ENCODE measurements around the gene CDC42BPB.

Gene CDC42BPB

DNA sequence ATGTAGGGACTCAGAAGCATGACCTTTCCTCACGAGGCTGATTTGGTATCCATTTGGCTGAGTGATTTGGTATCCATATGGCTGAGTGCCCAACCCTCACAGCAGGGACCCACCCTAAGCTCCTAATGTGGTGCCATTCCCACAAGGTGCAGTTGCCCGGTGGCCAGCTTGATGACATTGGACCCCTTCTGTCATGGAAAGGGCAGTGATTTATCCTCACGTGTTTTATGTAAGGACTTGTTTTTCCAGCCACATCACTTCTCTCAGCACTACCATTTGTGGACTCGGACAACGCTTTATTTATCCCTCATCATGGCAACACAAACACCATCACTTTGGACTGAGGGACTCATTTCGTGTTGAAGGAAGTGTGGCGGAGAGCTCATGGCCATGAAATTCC lies 8.5 kb upstream of the CDC42BPB start:
- Histone ChIP-seq H3K27ac (replicated peaks; ENCODE audit: low read length) (no peak overlapping the region), H3K23ac (ENCODE audit: low read depth, low read length, poor library complexity) (no peak overlapping the region), H3K9ac (ENCODE audit: low read depth, low read length, poor library complexity) (no peak overlapping the region), H4K91ac (ENCODE audit: low read depth, low read length, poor library complexity) (no peak overlapping the region), H3K27me3 (ENCODE audit: control insufficient read depth in 3 of 3, insufficient read depth in 3 of 3, low read depth in 1 of 3, low read length in 3 of 3) (peaks cover 0 to 8% (median 2%) of the 10 kb centered on the region in 3 experiments), H3K4me2 (ENCODE audit: insufficient read depth, low read length, poor library complexity, severe bottlenecking) (no peak overlapping the region), H2AFZ (ENCODE audit: low read length) (no peak overlapping the region), H2BK120ac (ENCODE audit: low read depth, low read length) (no peak overlapping the region), H4K8ac (ENCODE audit: low read depth, low read length) (no peak overlapping the region), H2BK5ac (ENCODE audit: low read length) (no peak overlapping the region), H3K4me3 (ENCODE audit: low read length in 2 of 2) (no peak overlapping the region), H2BK12ac (ENCODE audit: low read length) (no peak overlapping the region), H3K18ac (ENCODE audit: low read length) (no peak overlapping the region), H3K4ac (ENCODE audit: low read length) (no peak overlapping the region), H3K9me3 (replicated peaks in 1 of 2; ENCODE audit: control insufficient read depth in 2 of 2, insufficient read depth in 1 of 2, low read depth in 1 of 2, low read length in 2 of 2) (no peaks in the 10 kb centered on the region), H3K36me3 (replicated peaks in 1 of 2; ENCODE audit: control insufficient read depth in 2 of 2, insufficient read depth in 2 of 2, low read length in 2 of 2) (no peaks in the 10 kb centered on the region), H3K14ac (ENCODE audit: low read length) (no peak overlapping the region), H3K79me1 (ENCODE audit: low read depth, low read length) (no peaks in the 10 kb centered on the region), H2BK15ac (ENCODE audit: low read length) (no peak overlapping the region), H3K4me1 (ENCODE audit: control insufficient read depth in 2 of 2, insufficient read depth in 1 of 2, low read depth in 1 of 2, low read length in 2 of 2) (peaks cover 0 to 3% of the 10 kb centered on the region in 2 donors), H2AK5ac (ENCODE audit: low read depth, low read length) (no peak overlapping the region)
- DNase-seq (ENCODE audit: low spot score), result no peak
- no CpG with 5 or more reads among the region's 7 CpGs for WGBS, 2 donors (ENCODE audit: extremely low coverage in 2 of 2, insufficient read length in 2 of 2, insufficient replicate concordance in 1 of 2)

DNA sequence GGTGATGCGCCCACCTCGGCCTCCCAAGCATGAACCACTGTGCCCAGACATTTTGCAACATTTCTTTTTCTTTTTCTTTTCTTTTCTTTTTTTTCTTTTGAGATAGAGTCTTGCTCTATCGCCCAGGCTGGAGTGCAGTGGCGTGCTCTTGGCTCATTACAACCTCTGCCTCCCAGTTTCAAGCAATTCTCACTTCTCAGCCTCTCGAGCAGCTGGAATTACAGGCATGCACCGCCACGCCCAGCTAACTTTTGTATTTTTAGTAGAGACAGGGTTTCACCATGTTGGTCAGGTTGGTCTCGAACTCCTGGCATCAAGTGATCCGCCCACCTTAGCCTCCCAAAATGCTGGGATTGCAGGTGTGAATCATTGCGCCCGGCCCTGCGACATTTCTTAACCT lies 7.6 kb upstream of the CDC42BPB start:
- H3K36me3 ChIP-seq (replicated peaks in 1 of 2; ENCODE audit: control insufficient read depth in 2 of 2, insufficient read depth in 2 of 2, low read length in 2 of 2), result no peaks in the 10 kb centered on the region
- H2AK5ac ChIP-seq (ENCODE audit: low read depth, low read length), result no peak overlapping the region
- no peak overlapping the region for H4K8ac ChIP-seq (ENCODE audit: low read depth, low read length)
- no peaks in the 10 kb centered on the region for H3K79me1 ChIP-seq (ENCODE audit: low read depth, low read length)
- H3K9ac ChIP-seq (ENCODE audit: low read depth, low read length, poor library complexity), result no peak overlapping the region
- no CpG with 5 or more reads among the region's 12 CpGs for WGBS, 2 donors (ENCODE audit: extremely low coverage in 2 of 2, insufficient read length in 2 of 2, insufficient replicate concordance in 1 of 2)
- no peak overlapping the region for H3K27ac ChIP-seq (replicated peaks; ENCODE audit: low read length)
- no peak overlapping the region for H3K4me3 ChIP-seq (ENCODE audit: low read length in 2 of 2)
- H3K14ac ChIP-seq (ENCODE audit: low read length), result no peak overlapping the region
- no peak overlapping the region for H2BK5ac ChIP-seq (ENCODE audit: low read length)
- no peaks in the 10 kb centered on the region for H3K9me3 ChIP-seq (replicated peaks in 1 of 2; ENCODE audit: control insufficient read depth in 2 of 2, insufficient read depth in 1 of 2, low read depth in 1 of 2, low read length in 2 of 2)
- no peak overlapping the region for H4K91ac ChIP-seq (ENCODE audit: low read depth, low read length, poor library complexity)
- H3K27me3 ChIP-seq (ENCODE audit: control insufficient read depth in 3 of 3, insufficient read depth in 3 of 3, low read depth in 1 of 3, low read length in 3 of 3), result peaks cover 0 to 3% (median 0%) of the 10 kb centered on the region in 3 experiments
- H2BK120ac ChIP-seq (ENCODE audit: low read depth, low read length), result no peak overlapping the region
- no peak for DNase-seq (ENCODE audit: low spot score)
- H2BK15ac ChIP-seq (ENCODE audit: low read length), result no peak overlapping the region
- H3K18ac ChIP-seq (ENCODE audit: low read length), result no peak overlapping the region
- H2AFZ ChIP-seq (ENCODE audit: low read length), result no peak overlapping the region
- H3K4me1 ChIP-seq (ENCODE audit: control insufficient read depth in 2 of 2, insufficient read depth in 1 of 2, low read depth in 1 of 2, low read length in 2 of 2), result peaks cover 0 to 2% of the 10 kb centered on the region in 2 donors
- no peak overlapping the region for H3K4me2 ChIP-seq (ENCODE audit: insufficient read depth, low read length, poor library complexity, severe bottlenecking)
- H2BK12ac ChIP-seq (ENCODE audit: low read length), result no peak overlapping the region
- H3K4ac ChIP-seq (ENCODE audit: low read length), result no peak overlapping the region
- no peak overlapping the region for H3K23ac ChIP-seq (ENCODE audit: low read depth, low read length, poor library complexity)

DNA sequence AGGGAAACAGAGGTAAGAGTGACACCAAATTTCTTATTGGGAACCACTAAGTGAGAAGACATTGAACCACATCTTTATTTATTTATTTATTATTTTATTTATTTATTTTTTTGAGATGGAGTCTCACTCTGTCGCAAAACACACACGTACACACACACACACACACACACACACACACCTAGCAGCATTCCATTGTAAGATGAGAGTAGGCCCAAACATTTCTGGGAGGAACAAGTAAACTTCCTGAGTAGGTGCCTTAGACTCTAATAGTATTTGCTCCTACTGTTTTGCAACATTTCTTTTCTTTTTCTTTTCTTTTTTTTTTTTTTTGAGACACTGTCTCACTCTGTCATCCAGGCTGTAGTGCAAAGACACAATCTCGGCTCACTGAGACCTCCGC lies 7.1 kb upstream of the CDC42BPB start:
- Histone ChIP-seq H2BK120ac (ENCODE audit: low read depth, low read length) (no peak overlapping the region), H3K79me1 (ENCODE audit: low read depth, low read length) (no peaks in the 10 kb centered on the region), H2BK15ac (ENCODE audit: low read length) (no peak overlapping the region), H4K91ac (ENCODE audit: low read depth, low read length, poor library complexity) (no peak overlapping the region), H3K36me3 (replicated peaks in 1 of 2; ENCODE audit: control insufficient read depth in 2 of 2, insufficient read depth in 2 of 2, low read length in 2 of 2) (no peaks in the 10 kb centered on the region), H3K4ac (ENCODE audit: low read length) (no peak overlapping the region), H3K14ac (ENCODE audit: low read length) (no peak overlapping the region), H3K27me3 (ENCODE audit: control insufficient read depth in 3 of 3, insufficient read depth in 3 of 3, low read depth in 1 of 3, low read length in 3 of 3) (no peaks in the 10 kb centered on the region), H4K8ac (ENCODE audit: low read depth, low read length) (no peak overlapping the region), H3K4me1 (ENCODE audit: control insufficient read depth in 2 of 2, insufficient read depth in 1 of 2, low read depth in 1 of 2, low read length in 2 of 2) (peaks cover 0 to 2% of the 10 kb centered on the region in 2 donors), H2AFZ (ENCODE audit: low read length) (no peak overlapping the region), H2BK5ac (ENCODE audit: low read length) (no peak overlapping the region), H3K9ac (ENCODE audit: low read depth, low read length, poor library complexity) (no peak overlapping the region), H3K23ac (ENCODE audit: low read depth, low read length, poor library complexity) (no peak overlapping the region), H2BK12ac (ENCODE audit: low read length) (no peak overlapping the region), H3K27ac (replicated peaks; ENCODE audit: low read length) (no peak overlapping the region), H3K9me3 (replicated peaks in 1 of 2; ENCODE audit: control insufficient read depth in 2 of 2, insufficient read depth in 1 of 2, low read depth in 1 of 2, low read length in 2 of 2) (no peaks in the 10 kb centered on the region), H2AK5ac (ENCODE audit: low read depth, low read length) (no peak overlapping the region), H3K4me2 (ENCODE audit: insufficient read depth, low read length, poor library complexity, severe bottlenecking) (no peak overlapping the region), H3K18ac (ENCODE audit: low read length) (no peak overlapping the region), H3K4me3 (ENCODE audit: low read length in 2 of 2) (no peak overlapping the region)
- no peak for DNase-seq (ENCODE audit: low spot score)
- no CpG with 5 or more reads among the region's 4 CpGs for WGBS, 2 donors (ENCODE audit: extremely low coverage in 2 of 2, insufficient read length in 2 of 2, insufficient replicate concordance in 1 of 2)

DNA sequence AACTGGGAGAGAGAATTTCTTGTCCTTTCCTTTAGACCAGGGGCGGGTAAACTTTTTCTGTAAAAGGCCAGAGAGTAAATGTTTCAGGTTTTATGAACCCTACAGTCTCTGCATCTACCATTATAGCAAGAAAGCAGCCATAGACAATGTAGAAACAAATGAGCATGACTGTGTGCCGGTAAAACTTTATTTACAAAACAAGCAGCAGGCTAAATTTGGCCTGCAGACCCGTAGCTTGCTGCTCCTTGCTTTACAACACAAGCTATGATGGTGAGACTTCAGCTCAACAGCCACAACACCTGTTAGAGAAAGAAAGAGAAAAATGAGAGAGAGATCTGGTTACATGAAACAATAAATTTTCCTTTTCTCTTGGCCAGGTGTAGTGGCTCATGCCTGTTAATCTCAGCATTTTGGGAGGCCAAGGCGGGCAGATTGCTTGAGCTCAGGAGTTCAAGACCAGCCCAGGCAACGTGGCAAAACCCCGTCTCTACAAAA lies 4.2 kb upstream of the CDC42BPB start:
- WGBS, 2 donors (ENCODE audit: extremely low coverage in 2 of 2, insufficient read length in 2 of 2, insufficient replicate concordance in 1 of 2), result no CpG with 5 or more reads among the region's 6 CpGs
- no peak overlapping the region for H2BK5ac ChIP-seq (ENCODE audit: low read length)
- H3K27me3 ChIP-seq (ENCODE audit: control insufficient read depth in 3 of 3, insufficient read depth in 3 of 3, low read depth in 1 of 3, low read length in 3 of 3), result no peaks in the 10 kb centered on the region
- no peaks in the 10 kb centered on the region for H3K36me3 ChIP-seq (replicated peaks in 1 of 2; ENCODE audit: control insufficient read depth in 2 of 2, insufficient read depth in 2 of 2, low read length in 2 of 2)
- no peak overlapping the region for H4K8ac ChIP-seq (ENCODE audit: low read depth, low read length)
- no peak overlapping the region for H3K14ac ChIP-seq (ENCODE audit: low read length)
- H3K4ac ChIP-seq (ENCODE audit: low read length), result no peak overlapping the region
- H3K4me2 ChIP-seq (ENCODE audit: insufficient read depth, low read length, poor library complexity, severe bottlenecking), result no peak overlapping the region
- H3K27ac ChIP-seq (replicated peaks; ENCODE audit: low read length), result no peak overlapping the region
- peaks cover 4% of the 10 kb centered on the region for H3K79me1 ChIP-seq (ENCODE audit: low read depth, low read length)
- DNase-seq (ENCODE audit: low spot score), result no peak
- H3K4me1 ChIP-seq (ENCODE audit: control insufficient read depth in 2 of 2, insufficient read depth in 1 of 2, low read depth in 1 of 2, low read length in 2 of 2), result peaks cover 0 to 2% of the 10 kb centered on the region in 2 donors
- H2BK15ac ChIP-seq (ENCODE audit: low read length), result no peak overlapping the region
- no peak overlapping the region for H3K4me3 ChIP-seq (ENCODE audit: low read length in 2 of 2)
- H2AK5ac ChIP-seq (ENCODE audit: low read depth, low read length), result no peak overlapping the region
- H3K23ac ChIP-seq (ENCODE audit: low read depth, low read length, poor library complexity), result no peak overlapping the region
- no peak overlapping the region for H4K91ac ChIP-seq (ENCODE audit: low read depth, low read length, poor library complexity)
- no peak overlapping the region for H3K9ac ChIP-seq (ENCODE audit: low read depth, low read length, poor library complexity)
- H3K9me3 ChIP-seq (replicated peaks in 1 of 2; ENCODE audit: control insufficient read depth in 2 of 2, insufficient read depth in 1 of 2, low read depth in 1 of 2, low read length in 2 of 2), result no peaks in the 10 kb centered on the region
- no peak overlapping the region for H2BK12ac ChIP-seq (ENCODE audit: low read length)
- no peak overlapping the region for H2BK120ac ChIP-seq (ENCODE audit: low read depth, low read length)
- no peak overlapping the region for H3K18ac ChIP-seq (ENCODE audit: low read length)
- H2AFZ ChIP-seq (ENCODE audit: low read length), result no peak overlapping the region

All from neuronal stem cell (in vitro differentiated cells).